Left forelimb (tissue), 1 donor: Measurements from ENCODE around the gene SLC25A11.
"Not testable (repeated sequence)": the region's sequence is repeated elsewhere in the genome, so short reads cannot be mapped to it uniquely, and the experiment has no call there.

ENCODE experiments used
- DNase-seq: peaks from one replicate; pipeline ENCODE4 v3.0.0-alpha.2; 2018; ENCODE audit warnings: low spot score

The SLC25A11 gene

GRCh38 chr17:4945176-4945943 is 5.5 kb upstream of the SLC25A11 start:
- no peak for DNase-seq

GRCh38 chr17:4944554-4945175 is 4.8 kb upstream of the SLC25A11 start:
- DNase-seq, result no peak

GRCh38 chr17:4944163-4944553 is 4.3 kb upstream of the SLC25A11 start:
- DNase-seq, result no peak

- no peak for DNase-seq
Observed at GRCh38 chr17:4942760-4943508, 3.1 kb upstream of the SLC25A11 start.

DNA sequence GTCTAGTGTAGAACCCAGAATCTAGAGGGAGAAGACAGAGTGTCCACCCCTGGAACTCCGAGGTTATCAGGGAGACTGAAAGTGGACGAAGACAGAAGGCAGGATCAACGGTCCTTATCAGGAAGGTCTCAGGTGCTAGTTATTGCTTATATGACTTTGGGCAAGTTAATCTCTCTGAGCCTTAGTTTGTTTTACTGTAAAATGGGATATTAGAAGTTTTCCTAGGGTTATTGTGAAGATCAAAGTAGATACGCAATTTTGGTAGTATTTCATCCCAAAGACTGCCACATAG is 1.4 kb upstream of the SLC25A11 start:
- DNase-seq, result no peak

DNA sequence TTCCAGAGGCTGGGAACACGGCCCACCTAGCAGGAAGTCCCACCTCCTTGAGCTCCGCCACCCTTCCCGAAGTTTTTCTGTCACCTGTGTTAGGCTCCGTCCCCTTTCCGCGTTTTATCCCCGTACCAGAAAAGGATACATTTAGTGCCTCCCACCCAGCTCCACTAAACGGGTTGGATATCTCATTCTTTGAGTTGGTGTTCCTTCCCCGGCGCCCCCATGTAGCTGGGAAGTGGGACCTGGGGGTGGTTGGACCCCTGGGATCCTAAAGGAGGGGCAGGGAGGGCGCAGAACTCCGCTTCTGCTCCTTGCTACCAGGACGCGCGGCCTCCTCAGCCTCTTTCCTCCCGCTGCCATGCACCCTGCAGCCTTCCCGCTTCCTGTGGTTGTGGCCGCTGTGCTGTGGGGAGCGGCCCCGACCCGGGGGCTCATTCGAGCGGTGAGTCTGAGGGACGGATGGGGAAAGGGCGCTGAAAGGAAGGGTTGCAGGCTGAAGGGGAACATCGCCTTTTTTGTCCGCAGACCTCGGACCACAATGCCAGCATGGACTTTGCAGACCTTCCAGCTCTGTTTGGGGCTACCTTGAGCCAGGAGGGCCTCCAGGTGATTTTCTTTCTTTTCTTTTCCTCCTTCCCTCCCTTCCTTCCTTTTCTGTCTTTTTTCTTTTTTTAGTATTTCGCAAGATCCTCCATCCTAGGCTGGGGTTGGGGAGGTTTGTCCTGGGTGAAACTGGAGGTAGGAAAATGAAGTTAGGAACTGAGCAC is 891 bp upstream of the SLC25A11 start:
- no peak for DNase-seq

DNA sequence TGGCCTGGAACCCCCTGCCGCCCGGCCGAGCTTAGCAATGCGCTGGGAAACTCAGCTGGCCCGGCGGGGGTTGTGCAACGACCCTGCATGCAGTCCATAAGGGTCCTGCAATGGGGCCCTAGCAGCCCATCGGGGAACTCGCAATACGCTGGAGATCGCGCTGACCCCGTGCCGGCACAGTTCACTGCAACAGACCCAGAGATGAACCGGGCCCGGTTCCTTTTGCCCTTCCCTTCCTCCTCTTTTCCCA is 375 bp downstream of the SLC25A11 start:
- DNase-seq, result no peak

GRCh38 chr17:4938688-4939545 is 929 bp downstream of the SLC25A11 start:
- DNase-seq, result no peak

- no peak for DNase-seq
Observed at GRCh38 chr17:4938069-4938491, 1.8 kb downstream of the SLC25A11 start.

DNA sequence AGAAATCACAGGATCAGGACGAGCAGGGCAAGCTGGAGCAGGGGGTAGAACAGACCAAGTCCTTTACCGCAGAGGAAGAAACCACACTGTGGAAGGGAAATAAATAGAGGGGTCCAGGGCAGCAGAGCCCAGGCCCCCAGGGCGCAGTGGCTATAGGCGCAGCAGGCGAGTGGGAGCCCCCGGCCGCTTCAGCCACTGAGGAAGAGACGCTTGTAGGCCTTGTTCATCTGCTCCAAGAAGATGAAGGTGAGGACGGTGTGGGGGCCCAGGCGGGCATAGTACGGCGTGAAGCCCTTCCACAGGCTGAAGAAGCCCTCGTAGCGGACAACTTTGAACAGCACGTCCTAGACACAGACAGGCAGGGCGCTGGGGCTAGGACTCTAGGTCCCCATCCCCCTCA is 2.3 kb downstream of the SLC25A11 start:
- DNase-seq, result no peak

- no peak for DNase-seq
Observed at GRCh38 chr17:4936436-4936835, 3.4 kb downstream of the SLC25A11 start.

- DNase-seq, result no peak
Observed at GRCh38 chr17:4935650-4936049, 4.2 kb downstream of the SLC25A11 start.

DNA sequence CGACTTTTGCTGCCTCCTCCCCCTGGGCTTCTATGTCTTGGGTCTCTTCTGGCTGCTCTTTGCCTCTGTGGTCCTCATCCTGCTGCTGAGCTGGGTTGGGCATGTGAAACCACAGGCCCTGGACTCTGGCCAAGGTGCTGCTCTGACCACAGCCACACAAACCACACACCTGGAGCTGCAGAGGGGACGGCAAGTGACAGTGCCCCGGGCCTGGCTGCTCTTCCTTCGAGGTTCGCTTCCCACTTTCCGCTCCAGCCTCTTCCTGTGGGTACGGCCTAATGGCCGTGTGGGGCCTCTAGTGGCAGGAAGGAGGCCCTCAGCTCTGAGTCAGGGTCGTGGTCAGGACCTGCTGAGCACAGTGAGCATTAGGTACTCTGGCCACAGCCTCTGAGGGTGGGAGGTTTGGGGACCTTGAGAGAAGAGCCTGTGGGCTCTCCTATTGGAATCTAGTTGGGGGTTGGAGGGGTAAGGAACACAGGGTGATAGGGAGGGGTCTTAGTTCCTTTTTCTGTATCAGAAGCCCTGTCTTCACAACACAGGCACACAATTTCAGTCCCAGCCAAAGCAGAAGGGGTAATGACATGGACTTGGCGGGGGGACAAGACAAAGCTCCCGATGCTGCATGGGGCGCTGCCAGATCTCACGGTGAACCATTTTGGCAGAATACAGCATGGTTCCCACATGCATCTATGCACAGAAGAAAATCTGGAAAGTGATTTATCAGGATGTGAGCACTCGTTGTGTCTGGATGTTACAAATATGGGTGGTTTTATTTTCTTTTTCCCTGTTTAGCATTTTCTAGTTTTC is 5.5 kb downstream of the SLC25A11 start:
- no peak for DNase-seq

DNA sequence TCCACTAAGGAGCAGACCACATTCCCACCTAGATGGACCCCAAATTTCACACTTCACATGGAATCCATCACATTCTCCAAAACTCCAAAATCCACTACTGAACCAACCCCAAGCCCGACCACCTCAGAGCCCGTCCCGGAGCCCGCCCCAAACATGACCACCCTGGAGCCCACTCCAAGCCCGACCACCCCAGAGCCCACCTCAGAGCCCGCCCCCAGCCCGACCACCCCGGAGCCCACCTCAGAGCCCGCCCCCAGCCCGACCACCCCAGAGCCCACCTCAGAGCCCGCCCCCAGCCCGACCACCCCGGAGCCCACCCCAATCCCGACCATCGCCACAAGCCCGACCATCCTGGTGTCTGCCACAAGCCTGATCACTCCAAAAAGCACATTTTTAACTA is 6.2 kb downstream of the SLC25A11 start:
- DNase-seq, result no peak

DNA sequence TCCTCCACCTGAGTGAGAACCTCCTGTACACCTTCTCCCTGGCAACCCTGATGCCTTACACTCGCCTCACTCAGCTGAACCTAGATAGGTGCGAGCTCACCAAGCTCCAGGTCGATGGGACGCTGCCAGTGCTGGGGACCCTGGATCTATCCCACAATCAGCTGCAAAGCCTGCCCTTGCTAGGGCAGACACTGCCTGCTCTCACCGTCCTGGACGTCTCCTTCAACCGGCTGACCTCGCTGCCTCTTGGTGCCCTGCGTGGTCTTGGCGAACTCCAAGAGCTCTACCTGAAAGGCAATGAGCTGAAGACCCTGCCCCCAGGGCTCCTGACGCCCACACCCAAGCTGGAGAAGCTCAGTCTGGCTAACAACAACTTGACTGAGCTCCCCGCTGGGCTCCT is 7.1 kb downstream of the SLC25A11 start:
- DNase-seq, result no peak

DNA sequence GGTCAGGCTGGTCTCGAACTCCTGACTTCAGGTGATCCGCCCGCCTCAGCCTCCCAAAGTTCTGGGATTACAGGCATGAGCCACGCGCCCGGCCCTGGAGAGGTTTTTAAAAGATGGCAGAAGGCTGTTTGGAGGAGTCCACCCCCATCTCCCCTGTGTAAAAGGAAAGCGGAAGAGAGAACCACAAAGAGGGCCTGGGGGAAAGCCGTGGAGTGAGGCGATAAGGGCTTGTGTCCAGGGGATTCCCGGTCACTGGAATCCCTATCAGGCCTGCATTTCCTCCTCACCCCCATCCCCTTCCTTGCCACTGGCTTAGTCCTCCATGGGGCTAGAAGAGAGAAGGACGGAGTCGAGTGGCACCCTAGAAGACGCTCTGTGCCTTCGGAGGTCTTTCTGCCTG is 7.9 kb downstream of the SLC25A11 start, which contains the start of gene GP1BA:
Gene GP1BA (plus strand): TSS at position 315 of the 400 bp plus-strand sequence. CDS start 328 bp downstream, outside the sequence.
- no peak for DNase-seq

DNA sequence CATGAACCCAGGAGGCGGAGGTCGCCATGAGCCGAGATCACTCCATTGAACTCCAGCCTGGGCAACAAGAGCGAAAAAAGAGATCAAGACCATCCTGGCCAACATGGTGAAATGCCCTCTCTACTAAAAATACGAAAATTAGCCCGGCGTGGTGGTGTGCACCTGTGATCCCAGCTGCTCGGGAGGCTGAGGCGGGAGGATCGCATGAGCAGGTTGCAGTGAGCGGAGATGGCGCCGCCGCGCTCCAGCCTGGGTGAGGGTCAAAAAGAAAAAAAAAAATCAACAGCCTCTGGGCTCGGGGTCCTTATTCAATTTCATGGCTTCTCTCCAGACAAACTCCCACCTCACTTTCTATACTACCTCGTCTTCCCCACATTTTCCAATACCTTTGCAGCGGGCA is 11.0 kb downstream of the SLC25A11 start:
- DNase-seq, result no peak

- DNase-seq, result not testable (repeated sequence)
Observed at GRCh38 chr17:4926577-4927335, 13.1 kb downstream of the SLC25A11 start.

- no peak for DNase-seq
Observed at GRCh38 chr17:4921320-4921719, 18.5 kb downstream of the SLC25A11 start.
